Raji (cell line): ENCODE data around the gene KANSL1.

Experiments used
- POLR2A ChIP-seq: IDR thresholded peaks from 2 replicates; pipeline ENCODE4 v1.6.1; 2011; ENCODE audit warnings: low read depth, low read length, control low read depth; ENCODE audit not compliant: insufficient read depth

KANSL1 gene

GRCh38 chr17:46082257-46082656 lies 111.0 kb downstream of the KANSL1 start:
- no peak for TF ChIP-seq POLR2A

GRCh38 chr17:46081018-46081320 lies 112.3 kb downstream of the KANSL1 start:
- TF ChIP-seq POLR2A = no peak

- no peak for TF ChIP-seq POLR2A
These were observed 112.9 kb downstream of the KANSL1 start for GRCh38 chr17:46080118-46081017.

GRCh38 chr17:46078675-46079074 lies 114.6 kb downstream of the KANSL1 start:
- TF ChIP-seq POLR2A = no peak

- TF ChIP-seq POLR2A = no peak
These were observed 118.7 kb downstream of the KANSL1 start for GRCh38 chr17:46074540-46074939.

- TF ChIP-seq POLR2A = no peak
These were observed 120.2 kb downstream of the KANSL1 start for GRCh38 chr17:46072998-46073397.

GRCh38 chr17:46071796-46072195 lies 121.4 kb downstream of the KANSL1 start:
- TF ChIP-seq POLR2A = no peak

- no peak for TF ChIP-seq POLR2A
These were observed 128.8 kb downstream of the KANSL1 start for GRCh38 chr17:46064460-46064859.

- no peak for TF ChIP-seq POLR2A
These were observed 130.0 kb downstream of the KANSL1 start for GRCh38 chr17:46063241-46063640.

GRCh38 chr17:46061435-46061834 lies 131.8 kb downstream of the KANSL1 start:
- TF ChIP-seq POLR2A = no peak

GRCh38 chr17:46060461-46060860 lies 132.8 kb downstream of the KANSL1 start:
- TF ChIP-seq POLR2A = no peak

GRCh38 chr17:46059486-46059885 lies 133.7 kb downstream of the KANSL1 start:
- no peak for TF ChIP-seq POLR2A

- TF ChIP-seq POLR2A = no peak
These were observed 135.9 kb downstream of the KANSL1 start for GRCh38 chr17:46057366-46057765.

- no peak for TF ChIP-seq POLR2A
These were observed 136.4 kb downstream of the KANSL1 start for GRCh38 chr17:46056800-46057304.

GRCh38 chr17:46053911-46054534 lies 139.2 kb downstream of the KANSL1 start:
- no peak for TF ChIP-seq POLR2A

- no peak for TF ChIP-seq POLR2A
These were observed 143.6 kb downstream of the KANSL1 start for GRCh38 chr17:46049656-46050055.

GRCh38 chr17:46047856-46048255 lies 145.4 kb downstream of the KANSL1 start:
- TF ChIP-seq POLR2A = no peak

GRCh38 chr17:46047398-46047797 lies 145.8 kb downstream of the KANSL1 start:
- no peak for TF ChIP-seq POLR2A
